Measurements from ENCODE around the gene IARS1.

Gene IARS1

DNA sequence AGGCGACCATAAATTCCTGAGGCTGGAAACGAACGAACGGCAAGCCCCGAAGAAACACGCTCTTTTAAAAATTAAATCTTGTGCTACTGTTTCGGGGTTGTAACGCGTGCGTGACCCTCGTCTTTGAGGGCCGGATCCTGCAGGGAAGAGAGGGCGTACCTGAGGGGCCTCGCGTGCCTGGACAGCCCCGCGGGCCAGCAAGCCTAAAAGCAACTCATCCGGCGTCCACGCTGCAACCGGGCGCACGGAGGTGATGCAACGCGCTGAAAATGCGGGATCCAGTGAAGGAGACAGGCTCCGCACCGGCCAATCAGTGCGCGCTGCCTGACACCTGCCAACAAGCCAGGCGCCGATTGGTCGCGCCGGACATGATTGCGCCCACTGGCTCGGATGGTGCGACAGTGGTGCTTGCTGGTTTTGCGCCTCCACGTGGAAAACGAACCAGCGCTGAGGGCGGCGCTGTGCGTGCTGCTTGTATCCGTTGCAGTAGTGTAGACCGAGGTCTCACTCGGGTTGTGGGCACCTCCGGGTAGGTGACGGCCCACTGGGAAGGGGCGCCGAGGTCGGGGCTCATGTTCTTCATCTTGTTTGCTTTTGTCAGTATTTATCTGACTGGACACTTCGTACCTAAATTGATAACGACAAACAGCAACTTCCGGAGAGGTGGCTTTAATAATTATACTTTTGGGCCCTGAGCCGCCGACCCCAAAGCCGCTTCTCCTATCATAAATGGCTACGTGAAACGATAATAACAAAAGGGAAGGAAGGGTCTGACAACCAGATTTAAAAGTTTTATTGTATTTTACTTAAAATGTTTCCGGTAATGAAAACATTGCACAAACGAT, at the start of gene IARS1:
Gene IARS1 (minus strand): TSS at position 246 of the 845 bp plus-strand sequence. CDS start 4,278 bp downstream, outside the sequence.
- H3F3A ChIP-seq (ENCODE audit: low read depth) = peaks cover 7% of the 10 kb centered on the region; the same call in 1 of the 2 replicates
- TF ChIP-seq, protein P1, sequence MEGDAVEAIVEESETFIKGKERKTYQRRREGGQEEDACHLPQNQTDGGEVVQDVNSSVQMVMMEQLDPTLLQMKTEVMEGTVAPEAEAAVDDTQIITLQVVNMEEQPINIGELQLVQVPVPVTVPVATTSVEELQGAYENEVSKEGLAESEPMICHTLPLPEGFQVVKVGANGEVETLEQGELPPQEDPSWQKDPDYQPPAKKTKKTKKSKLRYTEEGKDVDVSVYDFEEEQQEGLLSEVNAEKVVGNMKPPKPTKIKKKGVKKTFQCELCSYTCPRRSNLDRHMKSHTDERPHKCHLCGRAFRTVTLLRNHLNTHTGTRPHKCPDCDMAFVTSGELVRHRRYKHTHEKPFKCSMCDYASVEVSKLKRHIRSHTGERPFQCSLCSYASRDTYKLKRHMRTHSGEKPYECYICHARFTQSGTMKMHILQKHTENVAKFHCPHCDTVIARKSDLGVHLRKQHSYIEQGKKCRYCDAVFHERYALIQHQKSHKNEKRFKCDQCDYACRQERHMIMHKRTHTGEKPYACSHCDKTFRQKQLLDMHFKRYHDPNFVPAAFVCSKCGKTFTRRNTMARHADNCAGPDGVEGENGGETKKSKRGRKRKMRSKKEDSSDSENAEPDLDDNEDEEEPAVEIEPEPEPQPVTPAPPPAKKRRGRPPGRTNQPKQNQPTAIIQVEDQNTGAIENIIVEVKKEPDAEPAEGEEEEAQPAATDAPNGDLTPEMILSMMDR (conservative IDR thresholded peaks at IDR 0.05; ENCODE audit: low read length) = peak; percentile 39
- no peak for TF ChIP-seq EZH2phosphoT487 (IDR thresholded peaks at IDR 0.05; ENCODE audit: borderline replicate concordance)

DNA sequence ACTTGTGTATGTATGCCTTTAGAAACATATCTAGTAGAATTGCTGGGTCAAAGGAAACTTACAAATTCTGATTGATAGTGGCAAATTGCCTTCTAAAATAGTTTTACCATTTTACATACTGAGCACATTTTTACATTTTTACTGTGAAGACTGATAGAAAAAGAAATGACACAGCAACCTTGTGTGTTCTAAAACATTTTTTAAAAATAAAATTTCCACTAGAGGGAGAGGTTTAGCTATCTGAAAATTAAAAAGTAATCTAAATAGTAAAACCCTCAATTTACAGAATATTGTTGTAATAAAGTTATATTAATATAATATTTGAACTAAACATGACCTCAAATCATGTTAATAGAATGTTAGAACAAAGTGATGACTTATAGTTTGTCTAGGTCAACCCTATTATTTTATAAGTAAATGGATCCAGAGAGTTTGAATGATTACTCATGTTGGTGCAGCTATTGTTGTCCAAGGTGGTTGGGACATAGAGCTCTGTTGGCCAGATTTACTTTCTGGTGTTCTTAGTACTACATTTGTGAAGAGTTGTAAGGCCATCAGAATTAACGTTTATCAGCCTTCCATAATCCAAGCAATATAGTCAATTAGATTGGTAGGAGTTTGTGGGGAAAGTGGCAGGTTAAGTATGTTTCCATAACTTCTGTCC, 49.5 kb upstream of the IARS1 start:
- Histone ChIP-seq H3K4me1 (ENCODE audit: insufficient read depth, low read length, poor library complexity, severe bottlenecking) (no peaks in the 10 kb centered on the region), H3K36me3 (ENCODE audit: insufficient read depth, low read length) (peaks cover 34% of the 10 kb centered on the region; the same call in 1 of the 2 replicates), H3K4me3 (ENCODE audit: low read length, poor library complexity, severe bottlenecking) (no peak overlapping the region), H3K9me3 (ENCODE audit: insufficient read depth, low read depth, low read length) (no peaks in the 10 kb centered on the region), H2AFZ (ENCODE audit: low read length) (no peak overlapping the region), H3K9ac (ENCODE audit: low read depth, low read length, poor library complexity, severe bottlenecking) (no peak overlapping the region), H3F3A (ENCODE audit: low read depth) (no peaks in the 10 kb centered on the region), H4K20me1 (ENCODE audit: insufficient read depth, low read length, poor library complexity, severe bottlenecking) (no peaks in the 10 kb centered on the region), H3K79me2 (ENCODE audit: insufficient read depth, low read length) (no peaks in the 10 kb centered on the region), H3K27me3 (ENCODE audit: insufficient read depth, low read length, poor library complexity, severe bottlenecking) (no peaks in the 10 kb centered on the region), H3K9me2 (replicated peaks; ENCODE audit: low read depth, low read length) (no peaks in the 10 kb centered on the region), H3K4me2 (ENCODE audit: low read depth, low read length, poor library complexity, severe bottlenecking) (no peak overlapping the region)
- TF ChIP-seq EZH2phosphoT487 (IDR thresholded peaks at IDR 0.05; ENCODE audit: borderline replicate concordance) = no peak
- TF ChIP-seq, protein P1 (conservative IDR thresholded peaks at IDR 0.05; ENCODE audit: low read length) = peak; percentile 54

More for the DNA sequence above, at the start of gene IARS1:
- Histone ChIP-seq H3K9ac (ENCODE audit: low read depth, low read length, poor library complexity, severe bottlenecking) (peak within 1 kb of the TSS; percentile 95), H3K4me1 (ENCODE audit: insufficient read depth, low read length, poor library complexity, severe bottlenecking) (peaks cover 45% of the 10 kb centered on the region), H3K4me2 (ENCODE audit: low read depth, low read length, poor library complexity, severe bottlenecking) (peak within 1 kb of the TSS; percentile 87), H3K27me3 (ENCODE audit: insufficient read depth, low read length, poor library complexity, severe bottlenecking) (no peaks in the 10 kb centered on the region), H2AFZ (ENCODE audit: low read length) (peak within 1 kb of the TSS; percentile 92), H3K9me3 (ENCODE audit: insufficient read depth, low read depth, low read length) (no peaks in the 10 kb centered on the region), H3K9me2 (replicated peaks; ENCODE audit: low read depth, low read length) (no peaks in the 10 kb centered on the region), H4K20me1 (ENCODE audit: insufficient read depth, low read length, poor library complexity, severe bottlenecking) (peaks cover 36% of the 10 kb centered on the region), H3K36me3 (ENCODE audit: insufficient read depth, low read length) (peaks cover 24% of the 10 kb centered on the region), H3K79me2 (ENCODE audit: insufficient read depth, low read length) (peaks cover 61% of the 10 kb centered on the region), H3K4me3 (ENCODE audit: low read length, poor library complexity, severe bottlenecking) (peak within 1 kb of the TSS; percentile 94)

DNA sequence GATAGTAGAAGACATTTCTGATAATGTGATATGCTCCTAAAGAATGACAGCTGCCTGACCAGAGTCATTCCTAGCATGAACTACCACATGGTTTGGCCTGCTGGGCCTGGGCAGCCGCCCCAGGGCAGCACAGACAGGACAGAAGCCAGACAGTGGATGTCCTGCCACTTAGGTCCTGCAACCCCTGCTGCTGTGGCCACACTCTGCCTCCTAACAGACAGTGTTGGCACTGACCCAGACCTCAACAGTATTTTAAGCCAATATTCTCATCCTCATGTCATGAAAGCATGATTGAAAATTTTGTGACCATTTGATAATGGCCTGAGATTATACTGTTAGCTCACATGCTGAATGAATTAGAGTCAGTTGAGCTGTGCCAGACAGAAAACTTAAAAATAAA, 48.1 kb upstream of the IARS1 start:
- H3K4me1 ChIP-seq (ENCODE audit: insufficient read depth, low read length, poor library complexity, severe bottlenecking) = no peaks in the 10 kb centered on the region
- H3F3A ChIP-seq (ENCODE audit: low read depth) = no peaks in the 10 kb centered on the region
- TF ChIP-seq, protein P1 (conservative IDR thresholded peaks at IDR 0.05; ENCODE audit: low read length) = no peak
- no peak for TF ChIP-seq EZH2phosphoT487 (IDR thresholded peaks at IDR 0.05; ENCODE audit: borderline replicate concordance)
- no peaks in the 10 kb centered on the region for H3K9me3 ChIP-seq (ENCODE audit: insufficient read depth, low read depth, low read length)
- H3K9ac ChIP-seq (ENCODE audit: low read depth, low read length, poor library complexity, severe bottlenecking) = no peak overlapping the region
- no peak overlapping the region for H2AFZ ChIP-seq (ENCODE audit: low read length)
- H3K79me2 ChIP-seq (ENCODE audit: insufficient read depth, low read length) = no peaks in the 10 kb centered on the region
- no peak overlapping the region for H3K4me2 ChIP-seq (ENCODE audit: low read depth, low read length, poor library complexity, severe bottlenecking)
- no peak overlapping the region for H3K4me3 ChIP-seq (ENCODE audit: low read length, poor library complexity, severe bottlenecking)
- H4K20me1 ChIP-seq (ENCODE audit: insufficient read depth, low read length, poor library complexity, severe bottlenecking) = no peaks in the 10 kb centered on the region
- no peaks in the 10 kb centered on the region for H3K9me2 ChIP-seq (replicated peaks; ENCODE audit: low read depth, low read length)
- peaks cover 42% of the 10 kb centered on the region; the same call in 1 of the 2 replicates for H3K36me3 ChIP-seq (ENCODE audit: insufficient read depth, low read length)
- H3K27me3 ChIP-seq (ENCODE audit: insufficient read depth, low read length, poor library complexity, severe bottlenecking) = no peaks in the 10 kb centered on the region
